Liver (tissue), 3 donors: ENCODE data around the gene AQP9.

Experiments
- FOXA2 ChIP-seq: IDR thresholded peaks from 2 replicates; pipeline ENCODE4 v1.6.1; 2016; ENCODE audit warnings: antibody characterized with exemption
- GABPA ChIP-seq, 2 donors: IDR thresholded peaks in 1 of 2; conservative IDR thresholded peaks in 1 of 2; 2 replicates each; pipeline ENCODE4 v1.6.1; 2016; ENCODE audit warnings: antibody characterized with exemption in 2 of 2, mild to moderate bottlenecking in 1 of 2, moderate library complexity in 1 of 2
- HNF4G ChIP-seq: IDR thresholded peaks from 2 replicates; pipeline ENCODE4 v1.6.1; 2016; ENCODE audit warnings: antibody characterized with exemption
- JUND ChIP-seq, 2 donors: IDR thresholded peaks; 2 replicates each; pipeline ENCODE4 v1.6.1; 2016; ENCODE audit warnings: antibody characterized with exemption in 2 of 2
- NR2F2 ChIP-seq: IDR thresholded peaks from 2 replicates; pipeline ENCODE4 v1.6.1; 2016; ENCODE audit warnings: antibody characterized with exemption
- RAD21 ChIP-seq, 2 donors: IDR thresholded peaks; 2 replicates each; pipeline ENCODE4 v1.6.1; 2016; ENCODE audit warnings: antibody characterized with exemption in 2 of 2, mild to moderate bottlenecking in 2 of 2
- RXRA ChIP-seq, 2 donors: IDR thresholded peaks; 2 replicates each; pipeline ENCODE4 v1.6.1; 2017 to 2018; ENCODE audit warnings: antibody characterized with exemption in 2 of 2, mild to moderate bottlenecking in 1 of 2
- SP1 ChIP-seq: IDR thresholded peaks from 2 replicates; pipeline ENCODE4 v1.6.1; 2018; ENCODE audit warnings: antibody characterized with exemption, mild to moderate bottlenecking
- TAF1 ChIP-seq: conservative IDR thresholded peaks from 2 replicates; pipeline ENCODE4 v1.6.1; 2016; ENCODE audit warnings: antibody characterized with exemption, mild to moderate bottlenecking
- YY1 ChIP-seq: IDR thresholded peaks from 2 replicates; pipeline ENCODE4 v1.6.1; 2016; ENCODE audit warnings: antibody characterized with exemption, mild to moderate bottlenecking
- TF ChIP-seq, protein P1 (sequence below): fragments of 150-350 bp; IDR thresholded peaks from 2 replicates; pipeline ENCODE4 v1.5.1; 2017; ENCODE audit warnings: improper control_type of control experiment, low read depth, low read length; ENCODE audit not compliant: missing input control
- TF ChIP-seq, protein P2 (sequence below): IDR thresholded peaks from 2 replicates; pipeline ENCODE4 v1.6.1; 2016; ENCODE audit warnings: antibody characterized with exemption
- TF ChIP-seq, protein P3 (sequence below): IDR thresholded peaks from 2 replicates; pipeline ENCODE4 v1.6.1; 2016; ENCODE audit warnings: antibody characterized with exemption, mild to moderate bottlenecking
- TF ChIP-seq, protein P4 (sequence below): IDR thresholded peaks from 2 replicates; pipeline ENCODE4 v1.6.1; 2016; ENCODE audit warnings: antibody characterized with exemption
- donor health status: healthy.
- donor health status: healthy.

DNA sequence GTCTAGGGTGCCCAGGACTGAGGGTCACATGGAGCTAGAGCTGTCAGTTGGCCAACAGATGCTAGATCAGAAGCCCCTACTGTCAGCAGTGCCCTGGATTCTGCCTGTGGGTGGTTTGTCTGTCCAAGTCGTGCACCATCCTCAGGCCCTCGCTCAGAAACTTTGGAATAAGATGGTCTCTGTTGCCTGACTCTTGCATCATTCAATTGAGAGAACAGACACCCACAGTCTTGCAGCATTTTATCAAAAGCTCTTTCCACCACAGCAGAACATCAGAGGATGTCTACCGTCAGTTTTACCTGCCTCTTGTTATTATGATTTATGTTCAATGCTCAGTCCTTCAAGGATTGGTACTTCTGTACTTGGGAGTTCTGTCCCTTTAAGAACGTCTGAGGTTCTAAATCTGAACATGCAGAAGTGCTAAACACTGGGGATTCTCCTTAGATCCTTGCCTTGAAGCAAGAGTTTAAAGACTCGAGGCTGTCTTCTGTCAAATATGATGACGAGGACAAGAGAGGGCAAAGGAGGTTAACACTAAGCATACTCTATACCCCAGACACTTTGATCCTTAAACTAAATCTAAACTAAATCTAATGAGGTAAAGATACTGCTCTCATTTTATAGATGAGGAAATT lies 4.8 kb downstream of the AQP9 start:
- TF ChIP-seq, protein P1, sequence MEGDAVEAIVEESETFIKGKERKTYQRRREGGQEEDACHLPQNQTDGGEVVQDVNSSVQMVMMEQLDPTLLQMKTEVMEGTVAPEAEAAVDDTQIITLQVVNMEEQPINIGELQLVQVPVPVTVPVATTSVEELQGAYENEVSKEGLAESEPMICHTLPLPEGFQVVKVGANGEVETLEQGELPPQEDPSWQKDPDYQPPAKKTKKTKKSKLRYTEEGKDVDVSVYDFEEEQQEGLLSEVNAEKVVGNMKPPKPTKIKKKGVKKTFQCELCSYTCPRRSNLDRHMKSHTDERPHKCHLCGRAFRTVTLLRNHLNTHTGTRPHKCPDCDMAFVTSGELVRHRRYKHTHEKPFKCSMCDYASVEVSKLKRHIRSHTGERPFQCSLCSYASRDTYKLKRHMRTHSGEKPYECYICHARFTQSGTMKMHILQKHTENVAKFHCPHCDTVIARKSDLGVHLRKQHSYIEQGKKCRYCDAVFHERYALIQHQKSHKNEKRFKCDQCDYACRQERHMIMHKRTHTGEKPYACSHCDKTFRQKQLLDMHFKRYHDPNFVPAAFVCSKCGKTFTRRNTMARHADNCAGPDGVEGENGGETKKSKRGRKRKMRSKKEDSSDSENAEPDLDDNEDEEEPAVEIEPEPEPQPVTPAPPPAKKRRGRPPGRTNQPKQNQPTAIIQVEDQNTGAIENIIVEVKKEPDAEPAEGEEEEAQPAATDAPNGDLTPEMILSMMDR, result no peak
- TF ChIP-seq TAF1, result no peak
- TF ChIP-seq YY1, result no peak
- no peak for TF ChIP-seq RAD21 (IDR thresholded peaks at IDR 0.05)
- TF ChIP-seq NR2F2, result no peak
- TF ChIP-seq, protein P2, sequence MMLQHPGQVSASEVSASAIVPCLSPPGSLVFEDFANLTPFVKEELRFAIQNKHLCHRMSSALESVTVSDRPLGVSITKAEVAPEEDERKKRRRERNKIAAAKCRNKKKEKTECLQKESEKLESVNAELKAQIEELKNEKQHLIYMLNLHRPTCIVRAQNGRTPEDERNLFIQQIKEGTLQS, result no peak
- no peak for TF ChIP-seq JUND (IDR thresholded peaks at IDR 0.05)
- no peak for TF ChIP-seq GABPA (IDR thresholded peaks at IDR 0.05 in 1 of 2, conservative IDR thresholded peaks at IDR 0.05 in 1 of 2)
- no peak for TF ChIP-seq SP1
- TF ChIP-seq RXRA (IDR thresholded peaks at IDR 0.05), result no peak
- no peak for TF ChIP-seq FOXA2
- TF ChIP-seq, protein P3, sequence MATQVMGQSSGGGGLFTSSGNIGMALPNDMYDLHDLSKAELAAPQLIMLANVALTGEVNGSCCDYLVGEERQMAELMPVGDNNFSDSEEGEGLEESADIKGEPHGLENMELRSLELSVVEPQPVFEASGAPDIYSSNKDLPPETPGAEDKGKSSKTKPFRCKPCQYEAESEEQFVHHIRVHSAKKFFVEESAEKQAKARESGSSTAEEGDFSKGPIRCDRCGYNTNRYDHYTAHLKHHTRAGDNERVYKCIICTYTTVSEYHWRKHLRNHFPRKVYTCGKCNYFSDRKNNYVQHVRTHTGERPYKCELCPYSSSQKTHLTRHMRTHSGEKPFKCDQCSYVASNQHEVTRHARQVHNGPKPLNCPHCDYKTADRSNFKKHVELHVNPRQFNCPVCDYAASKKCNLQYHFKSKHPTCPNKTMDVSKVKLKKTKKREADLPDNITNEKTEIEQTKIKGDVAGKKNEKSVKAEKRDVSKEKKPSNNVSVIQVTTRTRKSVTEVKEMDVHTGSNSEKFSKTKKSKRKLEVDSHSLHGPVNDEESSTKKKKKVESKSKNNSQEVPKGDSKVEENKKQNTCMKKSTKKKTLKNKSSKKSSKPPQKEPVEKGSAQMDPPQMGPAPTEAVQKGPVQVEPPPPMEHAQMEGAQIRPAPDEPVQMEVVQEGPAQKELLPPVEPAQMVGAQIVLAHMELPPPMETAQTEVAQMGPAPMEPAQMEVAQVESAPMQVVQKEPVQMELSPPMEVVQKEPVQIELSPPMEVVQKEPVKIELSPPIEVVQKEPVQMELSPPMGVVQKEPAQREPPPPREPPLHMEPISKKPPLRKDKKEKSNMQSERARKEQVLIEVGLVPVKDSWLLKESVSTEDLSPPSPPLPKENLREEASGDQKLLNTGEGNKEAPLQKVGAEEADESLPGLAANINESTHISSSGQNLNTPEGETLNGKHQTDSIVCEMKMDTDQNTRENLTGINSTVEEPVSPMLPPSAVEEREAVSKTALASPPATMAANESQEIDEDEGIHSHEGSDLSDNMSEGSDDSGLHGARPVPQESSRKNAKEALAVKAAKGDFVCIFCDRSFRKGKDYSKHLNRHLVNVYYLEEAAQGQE, result no peak
- TF ChIP-seq, protein P4, sequence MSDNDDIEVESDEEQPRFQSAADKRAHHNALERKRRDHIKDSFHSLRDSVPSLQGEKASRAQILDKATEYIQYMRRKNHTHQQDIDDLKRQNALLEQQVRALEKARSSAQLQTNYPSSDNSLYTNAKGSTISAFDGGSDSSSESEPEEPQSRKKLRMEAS, result no peak
- no peak for TF ChIP-seq HNF4G
